ENCODE results near the gene SYNPO.

Gene SYNPO

GRCh38 chr5:150623878-150624216, 16.6 kb upstream of the SYNPO start:
- TF ChIP-seq CTCF (IDR thresholded peaks at IDR 0.05; ENCODE audit: low read depth, low read length, missing control alignments), result no peak
- in situ Hi-C loops (cut with HindIII; ENCODE audit: low pct_ligation_motif_present, low sequenced_read_pairs), result no loop called here
- H3K36me3 ChIP-seq (replicated peaks), result no peaks in the 10 kb centered on the region
- no peak overlapping the region for H3K27ac ChIP-seq
- DNase-seq, result no peak
- no peaks in the 10 kb centered on the region for H3K27me3 ChIP-seq (replicated peaks)
- no peak overlapping the region for H3K4me3 ChIP-seq (ENCODE audit: low read depth, low read length)

GRCh38 chr5:150624334-150625163, 15.9 kb upstream of the SYNPO start:
- H3K4me3 ChIP-seq (ENCODE audit: low read depth, low read length), result peak overlapping the region; percentile 55
- TF ChIP-seq CTCF (IDR thresholded peaks at IDR 0.05; ENCODE audit: low read depth, low read length, missing control alignments), result no peak
- no peaks in the 10 kb centered on the region for H3K36me3 ChIP-seq (replicated peaks)
- in situ Hi-C loops (cut with HindIII; ENCODE audit: low pct_ligation_motif_present, low sequenced_read_pairs), result no loop called here
- no peak for DNase-seq
- no peaks in the 10 kb centered on the region for H3K27me3 ChIP-seq (replicated peaks)
- H3K27ac ChIP-seq, result no peak overlapping the region

GRCh38 chr5:150625164-150625535, 15.3 kb upstream of the SYNPO start:
- DNase-seq, result no peak
- in situ Hi-C loops (cut with HindIII; ENCODE audit: low pct_ligation_motif_present, low sequenced_read_pairs), result no loop called here
- Histone ChIP-seq H3K4me3 (ENCODE audit: low read depth, low read length) (peak overlapping the region; percentile 55), H3K27ac (no peak overlapping the region), H3K27me3 (replicated peaks) (no peaks in the 10 kb centered on the region), H3K36me3 (replicated peaks) (no peaks in the 10 kb centered on the region)
- no peak for TF ChIP-seq CTCF (IDR thresholded peaks at IDR 0.05; ENCODE audit: low read depth, low read length, missing control alignments)

GRCh38 chr5:150625831-150626746, 14.4 kb upstream of the SYNPO start:
- in situ Hi-C loops (cut with HindIII; ENCODE audit: low pct_ligation_motif_present, low sequenced_read_pairs), result no loop called here

GRCh38 chr5:150626853-150627276, 13.6 kb upstream of the SYNPO start:
- Histone ChIP-seq H3K4me3 (ENCODE audit: low read depth, low read length) (no peak overlapping the region), H3K27ac (no peak overlapping the region), H3K36me3 (replicated peaks) (no peaks in the 10 kb centered on the region), H3K27me3 (replicated peaks) (no peaks in the 10 kb centered on the region)
- no peak for TF ChIP-seq CTCF (IDR thresholded peaks at IDR 0.05; ENCODE audit: low read depth, low read length, missing control alignments)
- in situ Hi-C loops (cut with HindIII; ENCODE audit: low pct_ligation_motif_present, low sequenced_read_pairs), result no loop called here
- DNase-seq, result no peak

More at GRCh38 chr5:150625831-150626746, 14.4 kb upstream of the SYNPO start:
- peak overlapping the region; percentile 55 for H3K4me3 ChIP-seq (ENCODE audit: low read depth, low read length)
- no peak for DNase-seq
- no peaks in the 10 kb centered on the region for H3K36me3 ChIP-seq (replicated peaks)
- H3K27me3 ChIP-seq (replicated peaks), result no peaks in the 10 kb centered on the region
- TF ChIP-seq CTCF (IDR thresholded peaks at IDR 0.05; ENCODE audit: low read depth, low read length, missing control alignments), result no peak
- no peak overlapping the region for H3K27ac ChIP-seq
